OCI-LY3 (cell line): ENCODE measurements around the gene PRSS27.

Experiments used
- CTCF ChIP-seq: fragments of 200-600, 300-600 bp; sonication (generic); IDR thresholded peaks from 2 replicates; pipeline ENCODE4 v1.5.1; 2014; ENCODE audit warnings: antibody characterized with exemption, low read length, low read depth
- EZH2phosphoT487 ChIP-seq: fragments of 200-600 bp; shearing (Covaris generic); IDR thresholded peaks from 2 replicates; pipeline ENCODE4 v1.6.1; 2018; ENCODE audit warnings: antibody characterized with exemption, mixed run types, low read depth

- TF ChIP-seq CTCF (no peak), EZH2phosphoT487 (no peak)
Observed at GRCh38 chr16:2715064-2715463, 5.0 kb downstream of the PRSS27 start.
